AG09309 (cell line): ENCODE measurements around the gene MAN2A2.
"Not testable (repeated sequence)": the region's sequence is repeated elsewhere in the genome, so short reads cannot be mapped to it uniquely, and the experiment has no call there.

Source experiments
- DNase-seq: peaks from one replicate; pipeline ENCODE4 v3.0.0-alpha.2; 2010; ENCODE audit warnings: low read depth
- H3K4me3 ChIP-seq: 2 replicates; pipeline ENCODE4 v1.5.1; 2011; ENCODE audit warnings: mild to moderate bottlenecking, low read depth, low read length, moderate library complexity; ENCODE audit not compliant: control insufficient read depth
- TF ChIP-seq, protein P1 (sequence below): IDR thresholded peaks from 2 replicates; pipeline ENCODE4 v1.5.1; 2011; ENCODE audit warnings: mild to moderate bottlenecking, low read depth, low read length, inconsistent platforms; ENCODE audit not compliant: insufficient read depth, control insufficient read depth; ENCODE audit errors: missing control alignments

Gene MAN2A2

DNA sequence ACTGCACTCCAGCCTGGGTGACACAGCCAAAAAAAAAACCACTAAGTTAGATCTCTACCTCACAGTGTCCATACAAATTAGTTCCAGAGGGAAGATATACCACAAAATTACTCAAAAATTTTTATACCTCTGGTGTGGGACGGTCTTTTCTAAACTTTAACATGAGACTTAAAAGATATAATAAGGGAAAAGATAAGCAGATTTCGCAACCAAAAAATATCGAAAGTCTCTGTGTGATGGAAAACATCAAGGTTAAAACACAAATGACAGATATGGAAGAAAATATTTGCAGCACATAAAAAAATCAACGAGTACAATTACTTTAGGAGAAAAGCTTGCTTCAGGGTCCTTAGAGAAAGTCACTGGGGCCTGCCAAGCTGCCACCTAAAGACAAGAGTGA is 18.8 kb downstream of the MAN2A2 start:
- no peak for DNase-seq
- TF ChIP-seq, protein P1, sequence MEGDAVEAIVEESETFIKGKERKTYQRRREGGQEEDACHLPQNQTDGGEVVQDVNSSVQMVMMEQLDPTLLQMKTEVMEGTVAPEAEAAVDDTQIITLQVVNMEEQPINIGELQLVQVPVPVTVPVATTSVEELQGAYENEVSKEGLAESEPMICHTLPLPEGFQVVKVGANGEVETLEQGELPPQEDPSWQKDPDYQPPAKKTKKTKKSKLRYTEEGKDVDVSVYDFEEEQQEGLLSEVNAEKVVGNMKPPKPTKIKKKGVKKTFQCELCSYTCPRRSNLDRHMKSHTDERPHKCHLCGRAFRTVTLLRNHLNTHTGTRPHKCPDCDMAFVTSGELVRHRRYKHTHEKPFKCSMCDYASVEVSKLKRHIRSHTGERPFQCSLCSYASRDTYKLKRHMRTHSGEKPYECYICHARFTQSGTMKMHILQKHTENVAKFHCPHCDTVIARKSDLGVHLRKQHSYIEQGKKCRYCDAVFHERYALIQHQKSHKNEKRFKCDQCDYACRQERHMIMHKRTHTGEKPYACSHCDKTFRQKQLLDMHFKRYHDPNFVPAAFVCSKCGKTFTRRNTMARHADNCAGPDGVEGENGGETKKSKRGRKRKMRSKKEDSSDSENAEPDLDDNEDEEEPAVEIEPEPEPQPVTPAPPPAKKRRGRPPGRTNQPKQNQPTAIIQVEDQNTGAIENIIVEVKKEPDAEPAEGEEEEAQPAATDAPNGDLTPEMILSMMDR: no peak
- no peak overlapping the region for H3K4me3 ChIP-seq

DNA sequence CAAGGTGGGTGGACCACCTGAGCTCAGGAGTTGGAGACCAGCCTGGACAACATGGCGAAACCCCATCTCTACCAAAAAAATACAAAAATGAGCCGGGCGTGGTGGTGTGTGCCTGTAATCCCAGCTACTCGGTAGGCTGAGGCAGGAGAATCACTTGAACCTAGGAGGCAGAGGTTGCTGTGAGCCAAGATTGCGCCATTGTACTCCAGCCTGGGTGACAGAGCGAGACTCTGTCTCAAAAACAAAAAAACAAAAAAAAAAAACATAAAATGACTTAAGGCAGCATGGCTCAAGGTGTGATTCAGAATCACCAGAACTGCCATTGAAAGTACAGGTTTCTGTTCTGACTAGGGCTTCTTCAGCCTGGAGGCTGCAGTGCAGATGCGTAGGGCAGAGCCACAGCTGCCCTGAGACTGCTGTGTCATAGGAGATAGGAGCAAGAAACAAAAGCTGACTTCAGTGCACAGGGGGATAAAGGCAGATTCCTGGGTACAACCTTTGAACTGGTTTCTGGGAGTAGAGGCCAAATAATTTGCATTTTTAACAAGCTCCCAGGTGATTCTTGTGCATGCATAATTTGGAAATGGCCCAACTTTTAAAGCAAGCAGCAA is 19.7 kb downstream of the MAN2A2 start:
- not testable (repeated sequence) for DNase-seq, H3K4me3 ChIP-seq

DNA sequence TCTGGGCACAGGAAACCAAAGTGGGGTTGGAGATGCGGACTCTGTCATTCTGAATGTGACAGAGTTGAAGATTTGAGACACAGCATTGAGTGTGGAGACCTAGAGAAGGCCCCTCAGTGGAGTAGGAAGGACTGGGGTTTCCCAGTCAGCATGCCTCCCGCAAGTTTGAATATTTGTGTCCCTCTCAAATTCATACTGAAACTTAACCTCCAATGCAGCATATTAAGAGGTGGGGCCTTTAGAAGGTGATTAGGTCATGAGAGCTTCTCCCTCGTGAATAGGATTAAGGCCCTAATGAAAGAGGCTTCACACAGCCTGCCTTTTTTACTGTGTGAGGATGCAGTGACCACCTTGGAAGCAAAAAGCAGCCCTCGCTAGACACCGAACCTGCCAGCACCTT is 21.3 kb downstream of the MAN2A2 start:
- no peak overlapping the region for H3K4me3 ChIP-seq
- TF ChIP-seq, protein P1: no peak

DNA sequence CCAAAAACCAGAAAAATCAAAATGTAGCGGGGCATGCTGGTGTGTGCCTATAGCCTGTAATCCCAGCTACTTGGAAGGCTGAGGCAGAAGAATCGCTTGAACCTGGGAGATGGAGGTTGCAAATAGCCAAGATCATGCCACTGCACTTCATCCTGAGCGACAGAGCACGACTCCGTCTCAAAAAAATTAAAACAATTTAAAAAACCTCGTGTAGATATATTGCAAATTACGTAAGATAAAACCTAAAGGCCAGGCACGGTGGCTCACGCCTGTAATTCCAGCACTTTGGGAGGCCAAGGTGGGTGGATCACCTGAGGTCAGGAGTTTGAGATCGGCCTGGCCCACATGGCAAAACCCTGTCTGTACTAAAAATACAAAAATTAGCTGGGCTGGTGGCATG is 23.7 kb downstream of the MAN2A2 start:
- H3K4me3 ChIP-seq, DNase-seq: not testable (repeated sequence)

More for the DNA sequence above, 21.3 kb downstream of the MAN2A2 start:
- no peak for DNase-seq

DNA sequence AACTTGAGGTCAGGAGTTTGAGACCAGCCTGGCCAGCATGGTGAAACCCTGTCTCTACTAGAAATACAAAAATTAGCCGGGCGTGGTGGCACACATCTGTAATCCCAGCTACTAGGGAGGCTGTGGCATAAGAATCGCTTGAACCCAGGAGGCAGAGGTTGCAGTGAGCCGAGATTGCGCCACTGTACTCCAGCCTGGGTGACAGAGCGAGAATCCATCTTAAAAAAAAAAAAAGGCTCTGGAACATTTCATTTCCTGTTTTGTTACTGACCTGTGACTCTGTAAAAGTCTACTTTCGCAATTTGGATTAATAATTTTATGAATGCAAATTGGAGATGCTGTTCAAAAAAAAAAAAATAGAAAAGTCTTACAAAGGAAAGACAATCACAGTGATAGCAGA is 25.0 kb downstream of the MAN2A2 start:
- not testable (repeated sequence) for DNase-seq, H3K4me3 ChIP-seq

DNA sequence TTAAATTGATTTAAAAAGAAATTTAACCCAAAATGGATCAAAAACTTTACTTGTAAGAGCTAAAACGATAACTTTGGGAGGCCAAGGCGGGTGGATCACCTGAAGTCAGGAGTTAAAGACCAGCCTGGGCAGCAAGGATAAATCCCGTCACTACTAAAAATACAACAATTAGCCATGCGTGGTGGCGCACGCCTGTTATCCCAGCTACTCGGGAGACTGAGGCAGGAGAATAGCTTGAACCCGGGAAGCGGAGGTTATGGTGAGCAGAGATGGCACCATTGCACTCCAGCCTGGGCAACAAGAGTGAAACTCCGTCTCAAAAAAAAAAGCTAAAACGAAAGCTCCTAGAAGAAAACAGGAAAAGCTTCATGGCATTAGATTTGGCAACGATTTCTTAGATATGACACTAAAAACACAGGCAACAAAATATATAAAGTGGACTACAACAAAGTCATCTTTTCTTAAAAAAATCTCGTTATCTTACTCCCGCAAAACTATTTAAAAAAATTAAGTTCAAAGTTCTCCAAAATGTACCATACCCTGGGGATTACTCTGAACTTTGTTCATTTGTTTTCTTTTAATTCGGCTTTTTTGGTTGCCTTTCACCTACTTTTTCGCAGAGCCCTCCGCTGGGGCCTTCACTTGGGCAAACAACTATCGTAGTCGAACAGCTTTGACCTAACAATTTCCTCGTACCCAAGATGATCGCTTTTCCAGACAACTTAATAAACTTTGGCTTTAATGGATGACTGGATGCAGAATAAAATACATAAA is 26.3 kb downstream of the MAN2A2 start:
- TF ChIP-seq, protein P1: no peak
- H3K4me3 ChIP-seq: peak overlapping the region; percentile 56

DNA sequence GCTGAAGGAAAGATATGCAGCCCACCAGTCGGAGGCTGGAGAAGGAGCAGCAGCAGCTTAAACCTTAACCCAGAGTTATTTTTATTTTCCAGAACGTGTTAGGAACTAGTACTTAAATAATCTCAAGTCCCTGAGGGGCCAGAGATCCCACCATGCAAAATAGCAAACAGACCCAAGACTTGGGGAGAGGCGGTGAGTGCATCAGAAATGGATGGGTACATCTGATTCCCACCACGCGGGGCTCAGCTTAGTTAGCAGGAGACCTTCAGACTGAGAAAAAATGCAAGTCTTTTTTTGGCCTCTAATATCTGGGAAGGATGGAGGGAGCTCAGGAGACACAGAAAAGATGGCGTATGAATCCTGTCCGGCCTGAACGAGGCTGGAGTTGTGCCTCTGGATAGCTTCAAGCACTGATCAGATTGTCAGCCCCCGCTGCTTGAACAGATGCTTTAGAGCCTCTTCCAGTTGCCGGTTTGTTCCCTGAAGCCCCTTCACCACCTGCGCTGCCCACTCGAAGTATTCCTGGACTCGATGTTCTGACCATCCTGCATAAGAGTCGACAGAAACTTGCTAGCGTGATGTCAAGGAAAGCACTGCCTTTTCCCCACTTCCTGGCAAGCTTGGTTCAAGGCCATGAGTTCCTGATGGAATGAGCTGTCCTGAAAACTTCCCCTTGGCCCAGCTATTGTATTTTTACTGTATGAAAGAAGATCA is 27.9 kb downstream of the MAN2A2 start:
- no peak overlapping the region; the same call in 1 of the 2 replicates for H3K4me3 ChIP-seq
- DNase-seq: no peak

More for the DNA sequence above, 26.3 kb downstream of the MAN2A2 start:
- DNase-seq: no peak

DNA sequence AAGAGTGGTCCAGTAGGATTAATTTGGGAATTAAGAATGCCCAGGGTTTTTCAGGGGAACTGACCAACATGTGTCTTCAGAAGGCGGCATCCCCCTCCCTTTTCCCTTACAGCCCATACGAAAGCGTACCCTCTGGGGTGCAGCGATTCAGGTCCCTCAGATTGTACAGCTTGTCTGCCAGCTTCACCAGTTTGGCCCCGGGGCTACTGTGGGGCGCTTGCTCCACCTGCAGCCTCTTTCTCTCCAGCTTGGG is 28.4 kb downstream of the MAN2A2 start:
- TF ChIP-seq, protein P1: no peak
- no peak for DNase-seq
- H3K4me3 ChIP-seq: peak overlapping the region; percentile 82

More for the DNA sequence above, 27.9 kb downstream of the MAN2A2 start:
- TF ChIP-seq, protein P1: no peak
